GM18505 (cell line): ENCODE measurements around the gene TSSC4.

Experiments used
- ATAC-seq: cut with Tn5 transposase; IDR thresholded peaks from one replicate; pipeline ENCODE4 v1.9.1; 2021; ENCODE audit not compliant: unreplicated experiment
- POLR2A ChIP-seq: IDR thresholded peaks from 4 replicates; pipeline ENCODE4 v1.6.1; 2011; ENCODE audit warnings: borderline replicate concordance; ENCODE audit not compliant: insufficient read depth, insufficient read length; ENCODE audit errors: extremely low read depth

TSSC4 gene

GRCh38 chr11:2386591-2386990, 14.0 kb upstream of the TSSC4 start:
- no peak for TF ChIP-seq POLR2A

GRCh38 chr11:2387266-2387987, 13.1 kb upstream of the TSSC4 start:
- TF ChIP-seq POLR2A: no peak
- ATAC-seq: no peak

More at GRCh38 chr11:2386591-2386990, 14.0 kb upstream of the TSSC4 start:
- no peak for ATAC-seq

- no peak for ATAC-seq
- no peak for TF ChIP-seq POLR2A
Measured at GRCh38 chr11:2388431-2389376, 11.8 kb upstream of the TSSC4 start.

GRCh38 chr11:2389377-2390026, 11.0 kb upstream of the TSSC4 start:
- no peak for ATAC-seq
- TF ChIP-seq POLR2A: no peak

- no peak for TF ChIP-seq POLR2A
- no peak for ATAC-seq
Measured at GRCh38 chr11:2390091-2390724, 10.3 kb upstream of the TSSC4 start.

- ATAC-seq: no peak
Measured at GRCh38 chr11:2390725-2391151, 9.8 kb upstream of the TSSC4 start.

GRCh38 chr11:2391181-2391975, 9.2 kb upstream of the TSSC4 start:
- no peak for TF ChIP-seq POLR2A
- ATAC-seq: no peak

More at GRCh38 chr11:2390725-2391151, 9.8 kb upstream of the TSSC4 start:
- no peak for TF ChIP-seq POLR2A

GRCh38 chr11:2392241-2392959, 8.2 kb upstream of the TSSC4 start:
- no peak for TF ChIP-seq POLR2A
- ATAC-seq: no peak

GRCh38 chr11:2393111-2393868, 7.3 kb upstream of the TSSC4 start:
- no peak for TF ChIP-seq POLR2A
- ATAC-seq: no peak

GRCh38 chr11:2393941-2394817, 6.4 kb upstream of the TSSC4 start:
- TF ChIP-seq POLR2A: no peak
- no peak for ATAC-seq
